OCI-LY7 (cell line): ENCODE data around the gene COL4A1. TPM values are rescaled to one million over a fixed set of nuclear protein-coding genes. Genes with fewer than 3 reads are reported as not detected.

Source experiments
- BruUV-seq: library from RNA; stranded (reverse); fragments of 400-500 nt; replicated peaks from 2 replicates; lab custom pipeline; 2021; lab: Mats Ljungman, UMichigan
- CTCF ChIA-PET: fragments of 300-600 bp; sonication (Branson Sonifier 250); formaldehyde crosslinking; loops from one replicate; lab custom pipeline; 2022; ENCODE audit warnings: antibody characterized with exemption; ENCODE audit not compliant: unreplicated experiment; lab: Charles Lee
- POLR2A ChIA-PET: fragments of 300-600 bp; sonication (Branson Sonifier 250); formaldehyde crosslinking; loops from one replicate; lab custom pipeline; 2022; ENCODE audit warnings: antibody characterized with exemption; lab: Charles Lee
- DNase-seq: peaks from one replicate; pipeline ENCODE4 v3.0.0-alpha.2; 2015; ENCODE audit warnings: low spot score
- H2AFZ ChIP-seq: fragments of 200-600 bp; sonication (generic), shearing (Covaris generic); 2 replicates; pipeline ENCODE4 v1.6.1; 2014; ENCODE audit warnings: mild to moderate bottlenecking, antibody characterized with exemption, low read length, moderate library complexity
- H3K27ac ChIP-seq: fragments of 200-600 bp; sonication (generic); 2 replicates; pipeline ENCODE4 v1.5.1; 2014; ENCODE audit warnings: mixed run types, low read depth, mild to moderate bottlenecking, moderate library complexity, low read length, inconsistent platforms; ENCODE audit not compliant: poor library complexity, severe bottlenecking
- H3K36me3 ChIP-seq: fragments of 200-600 bp; sonication (generic); 2 replicates; pipeline ENCODE4 v1.6.1; 2014; ENCODE audit warnings: mild to moderate bottlenecking, antibody characterized with exemption, low read length, moderate library complexity, mixed read lengths; ENCODE audit not compliant: insufficient read depth
- H3K4me1 ChIP-seq: fragments of 200-600 bp; sonication (generic); 2 replicates; pipeline ENCODE4 v1.5.1; 2014; ENCODE audit warnings: mild to moderate bottlenecking, low read length; ENCODE audit not compliant: insufficient read depth, poor library complexity, severe bottlenecking
- H3K4me2 ChIP-seq: fragments of 200-600 bp; sonication (generic); 2 replicates; pipeline ENCODE4 v1.6.1; 2014; ENCODE audit warnings: mild to moderate bottlenecking, low read length
- H3K4me3 ChIP-seq: fragments of 200-600 bp; sonication (generic); 2 replicates; pipeline ENCODE4 v1.5.1; 2014; ENCODE audit warnings: mild to moderate bottlenecking, low read depth, low read length; ENCODE audit not compliant: poor library complexity, severe bottlenecking
- H3K79me2 ChIP-seq: fragments of 200-600 bp; sonication (generic); 2 replicates; pipeline ENCODE4 v1.6.1; 2016; ENCODE audit warnings: low read depth, mild to moderate bottlenecking, low read length, moderate library complexity, mixed read lengths; ENCODE audit not compliant: insufficient read depth
- H3K9me2 ChIP-seq: fragments of 200-600 bp; sonication (generic); 2 replicates; pipeline ENCODE4 v1.6.1; 2016; ENCODE audit warnings: mild to moderate bottlenecking, low read length, mixed read lengths; ENCODE audit not compliant: insufficient read depth
- H3K9me3 ChIP-seq: fragments of 200-600 bp; sonication (generic); 2 replicates; pipeline ENCODE4 v1.6.1; 2014; ENCODE audit warnings: mild to moderate bottlenecking, mixed run types, low read length, mixed read lengths
- H4K20me1 ChIP-seq: fragments of 200-600 bp; sonication (generic); 2 replicates; pipeline ENCODE4 v1.6.1; 2014; ENCODE audit warnings: mild to moderate bottlenecking, antibody characterized with exemption, low read length, moderate library complexity, mixed read lengths; ENCODE audit not compliant: insufficient read depth
- EZH2phosphoT487 ChIP-seq: fragments of 200-600 bp; sonication (generic); IDR thresholded peaks from 2 replicates; pipeline ENCODE4 v1.6.1; 2018; ENCODE audit warnings: low read depth, borderline replicate concordance, mild to moderate bottlenecking, mixed run types, antibody characterized with exemption, low read length, moderate library complexity, mixed read lengths
- intact Hi-C: fragments of 100-400 bp; cut with micrococcal nuclease; formaldehyde crosslinking; loops from one replicate; pipeline ENCODE4 v1.10.0; 2022; ENCODE audit not compliant: unreplicated experiment
- total RNA-seq, 2 experiments: library from RNA; depleted of rRNA in 1 of 2; stranded (reverse); fragments of >200 nt in 1 of 2; shearing (Covaris generic) in 1 of 2; gene quantifications; 2 replicates each; pipeline ENCODE4 v1.2.3, GENCODE V29; 2014 to 2022
- TF ChIP-seq, protein P1 (sequence below): fragments of 200-600 bp; sonication (generic); conservative IDR thresholded peaks from 2 replicates; pipeline ENCODE4 v1.5.1; 2014; ENCODE audit warnings: mild to moderate bottlenecking, antibody characterized with exemption, low read length, moderate library complexity, mixed read lengths

COL4A1 gene
- total RNA-seq, 2 experiments from 2014 or later: 0.06 TPM; not detected in 1

DNA sequence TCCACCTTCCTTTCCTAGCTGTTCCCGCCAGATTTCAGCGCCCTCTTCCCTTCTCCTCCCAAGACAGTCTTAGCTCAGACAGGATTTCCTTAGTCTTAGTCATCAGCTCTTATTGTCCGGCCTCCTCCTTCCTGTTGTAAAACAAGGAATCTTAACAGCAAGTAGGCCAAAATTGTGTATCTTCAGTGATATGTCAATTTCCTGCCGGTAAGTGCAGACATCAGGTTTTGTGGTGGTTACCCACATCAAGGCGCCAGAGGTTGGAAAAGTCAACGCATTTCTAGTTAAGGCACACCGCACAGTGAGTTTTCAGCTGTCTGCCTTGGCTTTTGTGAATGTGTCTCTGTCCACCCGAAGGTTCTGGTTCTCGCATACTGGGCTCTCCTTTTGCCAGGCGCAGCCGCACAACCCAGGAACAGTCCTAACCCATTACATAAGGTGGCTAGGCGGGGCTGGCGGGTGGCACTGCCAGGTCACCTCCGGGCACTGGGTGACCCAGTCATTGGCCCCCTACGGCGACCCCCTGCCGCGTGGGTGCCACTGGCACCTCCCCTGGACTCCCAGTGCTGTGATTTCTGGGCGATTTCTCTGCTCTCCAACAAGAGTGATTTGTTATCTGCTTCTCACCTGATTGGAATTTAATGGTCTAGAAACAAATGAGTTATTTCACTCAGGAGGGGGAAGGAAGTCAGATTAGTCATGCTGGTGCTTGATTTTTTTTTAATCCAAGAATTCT, 13.0 kb upstream of the COL4A1 start:
- no peak for DNase-seq
- ChIA-PET CTCF (no interaction called here), POLR2A (no interaction called here)
- intact Hi-C loops: no loop called here
- H3K4me2 ChIP-seq: no peak overlapping the region
- no peak overlapping the region for H2AFZ ChIP-seq
- no TSS peak for BruUV-seq
- H3K4me1 ChIP-seq: no peaks in the 10 kb centered on the region
- TF ChIP-seq, protein P1, sequence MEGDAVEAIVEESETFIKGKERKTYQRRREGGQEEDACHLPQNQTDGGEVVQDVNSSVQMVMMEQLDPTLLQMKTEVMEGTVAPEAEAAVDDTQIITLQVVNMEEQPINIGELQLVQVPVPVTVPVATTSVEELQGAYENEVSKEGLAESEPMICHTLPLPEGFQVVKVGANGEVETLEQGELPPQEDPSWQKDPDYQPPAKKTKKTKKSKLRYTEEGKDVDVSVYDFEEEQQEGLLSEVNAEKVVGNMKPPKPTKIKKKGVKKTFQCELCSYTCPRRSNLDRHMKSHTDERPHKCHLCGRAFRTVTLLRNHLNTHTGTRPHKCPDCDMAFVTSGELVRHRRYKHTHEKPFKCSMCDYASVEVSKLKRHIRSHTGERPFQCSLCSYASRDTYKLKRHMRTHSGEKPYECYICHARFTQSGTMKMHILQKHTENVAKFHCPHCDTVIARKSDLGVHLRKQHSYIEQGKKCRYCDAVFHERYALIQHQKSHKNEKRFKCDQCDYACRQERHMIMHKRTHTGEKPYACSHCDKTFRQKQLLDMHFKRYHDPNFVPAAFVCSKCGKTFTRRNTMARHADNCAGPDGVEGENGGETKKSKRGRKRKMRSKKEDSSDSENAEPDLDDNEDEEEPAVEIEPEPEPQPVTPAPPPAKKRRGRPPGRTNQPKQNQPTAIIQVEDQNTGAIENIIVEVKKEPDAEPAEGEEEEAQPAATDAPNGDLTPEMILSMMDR: no peak
- TF ChIP-seq EZH2phosphoT487: no peak
- H3K9me2 ChIP-seq: no peaks in the 10 kb centered on the region
- H3K27ac ChIP-seq: no peak overlapping the region
- no peaks in the 10 kb centered on the region for H3K9me3 ChIP-seq
- H3K36me3 ChIP-seq: no peaks in the 10 kb centered on the region
- H3K4me3 ChIP-seq: no peak overlapping the region
- no peaks in the 10 kb centered on the region for H3K79me2 ChIP-seq
- H4K20me1 ChIP-seq: no peaks in the 10 kb centered on the region

DNA sequence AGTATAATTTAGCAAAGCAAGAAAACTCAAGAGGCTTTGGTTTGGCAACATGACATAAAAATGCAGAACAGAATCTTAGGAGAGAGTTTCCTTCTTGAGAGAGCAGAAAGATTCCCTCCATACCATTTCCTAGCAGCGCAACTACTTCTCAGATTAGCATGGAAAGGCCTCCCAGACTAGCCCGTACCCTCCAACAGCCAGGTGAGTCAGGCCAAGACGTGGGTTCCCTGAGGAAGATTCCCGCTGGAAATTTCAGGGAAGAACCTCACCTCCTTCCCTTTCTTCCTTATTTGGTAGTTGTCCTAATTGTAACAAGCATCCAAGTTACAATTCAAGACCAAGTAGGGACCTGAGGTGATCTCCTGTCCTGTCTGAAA, 12.4 kb upstream of the COL4A1 start:
- Histone ChIP-seq H3K4me3 (no peak overlapping the region), H3K4me2 (no peak overlapping the region), H2AFZ (no peak overlapping the region), H3K36me3 (no peaks in the 10 kb centered on the region), H3K9me2 (no peaks in the 10 kb centered on the region), H3K9me3 (no peaks in the 10 kb centered on the region), H3K79me2 (no peaks in the 10 kb centered on the region), H3K27ac (no peak overlapping the region), H4K20me1 (no peaks in the 10 kb centered on the region), H3K4me1 (no peaks in the 10 kb centered on the region)
- no peak for DNase-seq
- TF ChIP-seq, protein P1: no peak
- TF ChIP-seq EZH2phosphoT487: no peak
- intact Hi-C loops: no loop called here
- ChIA-PET CTCF (no interaction called here), POLR2A (no interaction called here)
- no TSS peak for BruUV-seq

DNA sequence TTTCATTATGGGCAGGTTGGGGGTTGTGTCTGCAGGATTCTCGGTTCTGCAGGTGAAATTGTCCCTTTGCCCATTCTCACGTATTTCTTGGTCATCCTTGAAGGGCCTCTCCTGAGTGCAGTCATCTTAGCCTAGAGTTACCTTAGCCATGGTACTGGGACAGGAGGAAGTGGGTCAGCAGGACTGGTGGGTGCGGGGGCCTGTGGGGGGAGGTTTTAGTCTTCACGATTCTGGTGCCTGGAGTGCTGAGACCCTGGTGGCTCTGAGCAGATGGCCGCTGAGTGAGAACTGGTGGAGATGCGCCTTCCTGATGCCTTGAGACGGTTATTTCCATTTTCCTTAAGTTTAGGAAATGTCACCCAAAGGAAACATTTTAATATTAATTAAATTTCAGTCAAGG, 12.0 kb upstream of the COL4A1 start:
- H3K4me1 ChIP-seq: no peaks in the 10 kb centered on the region
- CTCF ChIA-PET: no interaction called here
- no peaks in the 10 kb centered on the region for H3K9me3 ChIP-seq
- H3K79me2 ChIP-seq: no peaks in the 10 kb centered on the region
- TF ChIP-seq EZH2phosphoT487: no peak
- TF ChIP-seq, protein P1: no peak
- H3K4me2 ChIP-seq: no peak overlapping the region
- H4K20me1 ChIP-seq: no peaks in the 10 kb centered on the region
- intact Hi-C loops: no loop called here
- no peaks in the 10 kb centered on the region for H3K36me3 ChIP-seq
- no peak for DNase-seq
- H3K4me3 ChIP-seq: no peak overlapping the region
- POLR2A ChIA-PET: no interaction called here
- BruUV-seq: no TSS peak
- no peak overlapping the region for H3K27ac ChIP-seq
- no peaks in the 10 kb centered on the region for H3K9me2 ChIP-seq
- H2AFZ ChIP-seq: no peak overlapping the region
